DMS153 treated with DMSO at 0.1 percent for 48 hours (cell line): ENCODE measurements around the gene MEF2C.
A peak's percentile ranks its signal among the peaks of the same experiment; 100 is the strongest.

Experiments
- DNase-seq: peaks from one replicate; lab custom pipeline; 2025; ENCODE audit not compliant: unreplicated experiment; lab: John Stamatoyannopoulos, UW

MEF2C gene

GRCh38 chr5:88690409-88691229, 192.4 kb downstream of the MEF2C start:
- peak; percentile 9 for DNase-seq

GRCh38 chr5:88689668-88690408, 193.1 kb downstream of the MEF2C start:
- no peak for DNase-seq

DNA sequence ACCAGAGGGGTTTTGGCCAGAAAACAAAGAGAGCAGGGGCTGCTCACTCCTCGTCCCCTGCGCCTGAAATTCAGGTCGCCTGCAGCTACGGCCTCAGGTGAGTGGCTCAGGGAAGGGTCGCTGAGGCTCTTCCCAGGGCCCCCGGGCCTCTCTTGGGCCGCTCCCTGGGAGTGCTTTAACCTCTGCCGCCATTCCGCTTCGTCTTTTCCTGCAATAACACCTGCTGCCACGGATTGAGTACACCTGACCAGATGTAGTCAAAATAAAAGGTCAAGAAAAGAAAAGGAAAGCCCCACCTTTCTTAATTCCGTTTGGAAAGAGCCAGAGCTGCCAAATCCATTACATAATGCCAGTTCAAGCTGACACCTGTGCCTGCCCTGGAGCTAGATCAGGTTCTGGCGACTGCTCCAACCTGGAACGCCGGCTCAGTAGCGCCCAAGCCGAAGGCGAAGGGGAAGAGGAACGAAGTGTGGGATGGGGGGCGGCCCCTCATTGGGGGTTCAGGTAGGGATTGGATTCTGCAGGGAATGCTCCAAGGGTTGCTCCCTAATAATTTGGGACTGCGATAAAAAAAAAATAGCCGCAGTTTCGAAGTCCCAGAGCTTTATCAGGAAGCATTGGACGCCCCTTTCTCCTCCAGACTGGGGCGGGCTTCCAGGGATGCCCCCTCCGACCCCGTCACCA, 193.9 kb downstream of the MEF2C start:
- DNase-seq = no peak

DNA sequence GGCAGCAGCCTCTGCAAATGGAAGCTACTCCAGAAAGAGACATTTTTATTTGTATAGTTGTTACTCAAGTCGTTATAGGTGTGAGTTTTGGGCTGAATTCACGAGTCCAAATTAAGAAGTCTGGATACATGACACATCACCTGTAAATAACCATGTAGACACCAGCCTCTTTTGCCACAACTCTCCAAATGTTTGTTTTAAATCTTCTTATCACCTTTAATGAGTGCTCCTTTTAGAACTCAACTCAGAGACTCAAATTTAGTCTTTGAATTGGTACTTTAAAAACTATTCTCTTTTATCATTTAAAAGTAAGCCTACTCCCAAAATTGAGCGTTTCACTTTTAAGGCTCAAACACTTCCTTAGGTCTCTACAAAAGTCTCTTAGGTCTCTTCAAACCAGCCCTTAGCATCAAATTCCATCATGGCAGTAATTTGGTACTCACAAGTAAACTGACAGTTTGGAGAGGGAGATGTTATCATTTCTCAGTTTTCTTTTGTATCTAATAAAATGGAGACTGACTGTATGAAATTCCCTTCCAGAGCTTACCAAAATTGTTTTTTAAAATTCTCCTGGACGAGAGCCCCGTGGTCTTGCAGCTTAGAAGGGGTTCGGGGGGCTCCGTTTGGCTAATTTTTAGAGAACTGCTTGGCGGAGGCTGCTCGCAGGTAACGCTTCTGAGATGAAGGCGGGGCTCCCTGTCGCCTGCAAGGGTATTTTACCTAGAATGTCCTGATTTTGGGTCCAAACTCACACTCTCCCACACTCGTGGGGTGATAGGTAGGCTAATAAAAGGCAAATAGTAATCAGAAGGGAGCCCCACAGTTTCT, 194.6 kb downstream of the MEF2C start:
- DNase-seq = no peak

DNA sequence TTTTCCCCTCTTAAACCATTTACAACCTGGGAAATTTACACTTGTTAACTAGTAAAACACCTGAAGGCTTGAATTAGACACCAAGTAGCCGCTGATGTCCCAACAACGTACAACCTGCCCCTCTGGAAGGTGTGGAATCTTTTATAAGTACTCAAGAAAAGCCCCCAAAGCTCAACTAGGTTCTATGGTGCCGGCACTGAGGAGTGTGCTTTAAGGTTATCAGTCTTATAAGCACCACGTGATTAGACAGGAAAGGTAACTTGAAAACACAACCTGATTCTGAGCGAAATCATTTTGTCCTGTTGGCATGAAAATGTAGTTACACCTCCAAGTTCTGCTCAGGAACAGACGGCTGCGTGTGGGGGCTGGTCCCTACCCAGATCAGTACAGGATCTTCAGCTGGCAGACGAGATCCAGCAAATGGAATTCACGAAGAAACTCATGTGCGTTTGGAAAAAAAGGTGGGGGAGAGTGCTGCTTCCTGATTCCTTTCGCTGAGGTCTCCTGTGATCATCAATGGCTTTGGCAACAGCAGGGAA, 195.5 kb downstream of the MEF2C start:
- DNase-seq = no peak

GRCh38 chr5:88686726-88687125, 196.3 kb downstream of the MEF2C start:
- no peak for DNase-seq

DNA sequence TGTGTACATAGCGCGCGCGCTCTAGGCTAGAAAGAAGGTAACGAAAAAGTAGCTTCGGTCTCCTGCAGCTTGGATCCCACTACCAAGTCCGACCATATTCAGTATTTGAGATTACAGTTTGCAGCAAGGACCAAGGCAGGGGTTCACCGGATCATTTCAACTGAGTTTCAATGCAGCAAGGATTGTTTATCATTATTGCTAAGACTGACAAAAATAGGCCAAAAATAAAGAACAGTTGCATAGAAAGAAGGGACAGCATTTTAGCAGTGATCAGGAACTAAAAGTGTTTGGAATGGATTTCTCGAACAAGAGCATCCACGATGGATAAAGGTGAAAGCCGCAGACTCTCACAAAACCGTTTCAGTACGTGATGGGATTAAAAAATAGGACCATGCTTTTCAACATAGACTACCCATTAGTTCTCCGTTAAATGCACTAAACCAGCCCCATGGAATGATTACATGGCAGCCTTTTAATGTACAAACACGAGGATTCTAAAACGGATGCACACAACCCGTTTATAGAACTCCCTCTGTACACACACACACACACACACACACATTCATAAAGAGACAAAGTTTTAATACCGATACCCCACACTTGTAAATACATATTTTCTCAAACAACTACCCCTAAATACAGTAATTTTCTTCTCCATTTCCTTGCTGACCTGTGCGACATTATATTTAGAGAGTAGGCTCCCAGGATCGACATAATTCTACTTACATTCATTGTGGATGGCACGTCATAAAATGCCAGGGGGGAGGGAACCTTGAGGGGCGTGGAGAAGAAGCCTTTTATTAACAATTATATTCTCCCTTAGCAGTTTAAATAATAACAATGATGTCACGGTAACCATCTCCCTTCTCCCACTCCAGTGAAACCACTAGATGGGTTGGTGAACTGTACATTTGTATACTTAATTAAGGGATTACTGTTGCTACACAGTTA, 197.1 kb downstream of the MEF2C start:
- DNase-seq = no peak

- DNase-seq = peak; percentile 12
Measured at GRCh38 chr5:88683506-88684135, 199.4 kb downstream of the MEF2C start.

DNA sequence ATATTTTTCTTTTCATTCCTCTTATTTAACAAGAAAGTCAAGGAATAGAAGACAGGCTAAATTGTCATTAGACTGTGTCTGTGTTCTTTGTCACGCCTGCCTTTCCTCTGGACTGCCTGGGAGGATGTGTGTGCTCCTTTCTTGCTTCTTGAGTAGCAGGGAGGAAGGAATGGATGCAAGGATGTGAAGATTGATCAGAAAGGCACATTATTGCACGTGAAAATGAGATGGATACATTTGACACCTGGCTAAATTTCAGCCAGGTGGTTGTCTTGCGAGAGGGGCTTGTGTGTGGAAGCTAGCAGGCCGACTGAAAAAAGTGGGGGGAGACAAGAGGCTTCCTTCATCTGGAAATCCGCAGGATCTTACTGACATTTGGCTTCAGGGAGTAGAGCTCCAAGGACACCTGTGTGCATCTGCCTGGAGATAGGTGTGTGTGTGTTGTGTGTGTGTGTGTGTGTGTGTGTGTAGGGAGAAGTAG, 200.1 kb downstream of the MEF2C start:
- DNase-seq = no peak

DNA sequence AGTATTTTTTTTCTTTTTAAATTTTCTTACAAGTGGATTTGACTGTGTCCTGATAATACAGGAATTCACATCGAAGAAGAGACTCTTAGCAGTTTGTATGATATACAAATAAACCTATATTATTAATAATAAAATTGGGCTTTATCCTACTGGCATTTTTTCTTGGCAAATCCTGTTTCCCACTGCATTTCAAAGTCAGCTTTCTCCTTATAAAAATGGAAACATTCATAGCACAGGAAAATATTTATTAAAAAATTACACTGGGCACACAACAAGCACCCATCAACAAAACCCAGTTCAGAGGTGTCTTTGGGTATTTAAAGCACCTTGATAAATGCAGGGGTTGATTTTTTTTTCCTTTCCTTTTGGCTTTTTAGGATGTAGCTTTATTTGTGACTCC, 200.9 kb downstream of the MEF2C start:
- no peak for DNase-seq

DNA sequence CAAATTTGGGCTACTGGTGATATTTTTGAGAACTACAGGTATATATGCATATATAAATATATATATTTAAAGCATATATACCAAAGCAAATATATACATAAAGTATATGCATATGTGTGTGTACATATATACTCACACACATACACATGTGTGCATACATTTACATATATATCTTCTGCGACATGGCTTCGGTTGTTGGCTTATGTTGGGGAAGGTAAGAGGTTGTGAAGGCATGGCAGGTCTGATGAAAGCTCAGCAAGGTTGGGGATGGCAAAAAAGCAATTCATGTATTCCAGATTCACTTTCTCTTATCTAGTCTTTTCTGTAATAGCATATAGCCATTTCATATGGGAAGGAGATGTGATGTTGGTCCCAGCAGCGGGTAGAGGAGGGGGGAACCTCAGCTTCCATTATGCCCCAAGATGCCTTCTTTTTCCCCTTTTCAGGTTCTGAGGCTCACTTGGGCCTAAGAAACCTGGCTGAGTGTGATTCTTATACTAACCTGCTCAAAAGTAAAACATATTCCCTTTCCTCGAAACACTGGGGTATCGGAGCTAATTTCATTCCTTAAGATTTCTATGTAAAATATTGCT, 201.7 kb downstream of the MEF2C start:
- DNase-seq = no peak

DNA sequence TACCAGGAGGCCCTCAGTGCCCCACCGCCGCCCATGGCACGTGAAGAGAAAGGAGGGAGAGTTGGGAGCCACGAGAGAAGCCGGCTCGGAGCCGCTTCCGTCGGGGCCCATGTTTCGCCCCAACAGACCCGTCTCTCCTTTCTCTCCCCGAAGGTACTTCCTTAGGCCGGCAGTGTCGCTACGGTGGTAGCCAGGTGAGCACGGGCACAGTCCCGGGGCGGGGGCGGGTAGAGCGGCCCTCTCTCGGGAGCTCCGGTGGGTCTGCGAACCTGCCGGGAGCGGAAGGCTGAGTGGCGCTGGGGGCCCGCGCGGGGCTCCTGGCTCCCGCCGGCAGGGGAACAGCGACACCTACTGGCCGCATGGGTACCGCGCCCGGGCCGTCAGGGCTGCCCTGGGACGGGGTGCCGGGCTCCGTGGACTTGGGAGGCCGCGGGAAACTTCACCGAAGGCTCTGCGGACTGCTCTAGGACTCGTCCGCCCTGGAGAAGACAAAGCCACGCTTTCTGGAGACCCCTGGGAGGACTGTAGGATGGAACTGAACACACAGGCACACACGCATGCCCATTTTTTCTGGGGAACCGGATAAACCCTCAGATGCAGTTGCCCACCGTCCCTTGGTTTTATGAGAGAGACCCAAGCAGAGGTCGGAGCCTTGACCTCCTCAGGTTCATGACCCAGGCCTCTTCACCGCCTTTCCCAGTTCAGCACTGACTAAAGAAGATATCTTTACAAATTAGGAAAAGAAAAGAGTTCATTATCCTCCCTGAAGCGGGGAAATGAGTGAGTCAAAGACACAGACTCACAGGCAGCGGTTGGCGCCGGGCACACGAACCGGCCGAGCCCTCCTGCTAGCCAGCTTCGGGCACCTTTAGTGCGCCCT, 202.5 kb downstream of the MEF2C start:
- no peak for DNase-seq

- DNase-seq = no peak
Measured at GRCh38 chr5:88679638-88680037, 203.3 kb downstream of the MEF2C start.

- no peak for DNase-seq
Measured at GRCh38 chr5:88678770-88679381, 204.1 kb downstream of the MEF2C start.

GRCh38 chr5:88677943-88678769, 204.8 kb downstream of the MEF2C start:
- DNase-seq = no peak

DNA sequence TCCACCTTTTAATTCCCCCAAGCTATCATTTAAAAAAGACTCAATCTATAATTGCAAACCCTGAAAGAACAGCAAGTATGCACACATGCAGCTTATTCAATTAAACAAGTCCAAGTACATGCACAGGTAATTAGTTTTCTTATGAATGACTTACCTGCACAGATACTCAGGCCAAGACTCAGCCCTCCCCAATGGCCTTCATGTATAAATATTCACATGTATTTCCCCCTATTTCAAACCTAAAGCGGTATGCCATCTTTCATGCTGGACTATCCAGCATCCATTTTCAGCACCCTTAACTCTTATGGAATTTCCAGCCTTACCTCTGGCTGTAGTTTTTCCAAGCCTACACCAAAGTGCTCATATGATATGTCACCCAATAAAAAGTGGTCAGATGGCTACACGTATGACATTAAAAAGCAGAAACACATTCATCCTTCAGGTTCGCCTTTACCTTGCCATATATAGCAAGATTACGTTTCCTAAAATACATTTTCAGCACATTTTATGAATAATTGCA, 205.5 kb downstream of the MEF2C start:
- DNase-seq = no peak
